HG03060 (cell line): ENCODE measurements around the gene FOXD3.
"Not testable (repeated sequence)": the region's sequence is repeated elsewhere in the genome, so short reads cannot be mapped to it uniquely, and the experiment has no call there.

Source experiments
- ATAC-seq: cut with Tn5 transposase; IDR thresholded peaks from one replicate; pipeline ENCODE4 v1.9.1; 2021; ENCODE audit warnings: low read depth, moderate number of reproducible peaks; ENCODE audit not compliant: unreplicated experiment

FOXD3 gene

GRCh38 chr1:63352736-63353135, 30.4 kb downstream of the FOXD3 start:
- no peak for ATAC-seq

- ATAC-seq = not testable (repeated sequence)
Measured at GRCh38 chr1:63356234-63356633, 33.9 kb downstream of the FOXD3 start.

DNA sequence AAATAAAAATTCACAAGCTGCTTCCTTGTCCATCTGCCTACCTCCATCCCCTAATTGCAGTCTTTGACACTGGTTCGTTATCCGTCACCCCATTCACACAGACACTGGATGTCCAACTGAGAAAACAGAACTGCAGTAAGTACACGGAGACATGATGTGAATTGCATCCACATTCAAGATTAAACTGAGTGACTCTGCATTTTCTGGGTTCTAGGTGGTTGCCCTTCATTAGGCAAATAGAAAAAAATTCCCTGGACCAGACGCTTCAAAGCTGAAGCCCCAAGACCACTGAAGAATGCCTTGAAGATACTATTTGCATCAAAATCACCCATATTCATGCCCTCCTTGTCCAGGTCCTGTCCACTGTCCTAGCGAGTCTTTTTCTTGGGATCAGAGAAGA, 37.2 kb downstream of the FOXD3 start:
- no peak for ATAC-seq

GRCh38 chr1:63362073-63362472, 39.7 kb downstream of the FOXD3 start:
- no peak for ATAC-seq

GRCh38 chr1:63362578-63362977, 40.2 kb downstream of the FOXD3 start:
- no peak for ATAC-seq

GRCh38 chr1:63363014-63363413, 40.6 kb downstream of the FOXD3 start:
- no peak for ATAC-seq

GRCh38 chr1:63366908-63367214, 44.5 kb downstream of the FOXD3 start:
- ATAC-seq = no peak

GRCh38 chr1:63367215-63368103, 45.1 kb downstream of the FOXD3 start, which contains the start of gene ALG6:
TSS of gene ALG6 (plus strand) at chr1:63367627. CDS start at chr1:63370978, 3,351 bp downstream.
- ATAC-seq = peak; percentile 70

DNA sequence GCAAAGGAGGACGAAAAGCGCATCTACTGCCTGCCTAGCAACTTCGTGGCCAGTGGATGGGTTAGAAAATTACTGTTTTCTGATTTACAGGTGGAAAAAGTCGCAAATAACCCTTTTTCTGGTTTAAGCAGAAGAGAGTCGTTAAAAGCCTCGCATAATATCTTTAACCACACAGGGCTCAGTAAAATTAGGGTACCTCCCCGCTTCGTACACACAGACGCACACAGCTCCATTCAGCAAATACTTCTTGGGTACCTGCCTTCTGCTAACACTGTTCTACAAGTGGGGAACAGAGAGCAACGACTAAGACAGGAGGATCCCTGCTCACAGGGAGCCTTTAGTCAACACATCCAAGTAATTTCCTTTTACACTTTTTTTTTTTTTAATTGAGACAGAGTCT, 45.8 kb downstream of the FOXD3 start:
- no peak for ATAC-seq
